ENCODE measurements around the gene ERFE. TPM values are rescaled to one million over a fixed set of nuclear protein-coding genes. Genes with fewer than 3 reads are reported as not detected.

ERFE gene
- total RNA-seq, 4 donors from 2014 or later: 0.35 to 0.94 (median 0.74) TPM; not detected in 1

DNA sequence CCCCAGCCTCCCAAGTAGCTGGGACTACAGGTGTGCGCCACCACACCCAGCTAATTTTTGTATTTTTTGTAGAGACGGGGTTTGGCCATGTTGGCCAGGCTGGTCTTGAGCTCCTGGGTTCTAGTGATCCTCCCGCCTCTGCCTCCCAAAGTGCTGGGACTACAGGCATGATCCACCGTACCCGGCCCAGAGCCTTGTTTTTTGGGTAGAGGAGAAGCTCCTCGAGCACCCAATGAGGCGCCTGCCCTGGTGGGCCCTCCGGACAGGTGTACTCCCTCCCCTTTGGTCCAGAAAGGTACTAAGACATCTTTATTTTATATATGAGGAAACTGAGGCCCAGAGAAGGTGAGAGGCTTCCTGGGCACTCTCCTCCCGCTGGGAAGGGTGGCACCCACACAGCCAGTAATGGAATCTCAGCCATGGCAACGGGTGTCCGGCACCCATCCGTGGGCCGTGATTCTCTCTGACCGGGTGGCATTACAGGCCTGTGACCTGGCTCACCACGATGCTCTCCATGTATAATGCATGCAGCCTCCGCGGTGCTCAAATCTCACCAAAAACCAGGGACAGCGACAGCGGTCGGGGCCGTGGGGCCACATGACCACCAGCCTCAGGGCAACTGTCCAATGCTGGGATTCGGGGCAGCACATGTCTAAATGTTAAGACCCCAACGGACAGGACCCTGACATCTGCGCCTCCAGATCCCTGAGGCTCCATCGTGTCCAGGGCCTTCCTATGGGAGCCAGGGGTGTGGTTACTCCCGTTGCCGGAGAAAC is 37.1 kb upstream of the ERFE start:
- no peaks in the 10 kb centered on the region for H3K36me3 ChIP-seq
- TF ChIP-seq POLR2AphosphoS5 (IDR thresholded peaks at IDR 0.05) (no peak), CTCF (IDR thresholded peaks at IDR 0.05) (no peak), POLR2A (IDR thresholded peaks at IDR 0.05) (no peak), EP300 (IDR thresholded peaks at IDR 0.05) (no peak)
- no peak for ATAC-seq
- no peak overlapping the region for H3K27ac ChIP-seq
- 85% methylated on average over 4 of the region's 27 CpGs; no CpG with 5 or more reads in 1 of the 2 donors for WGBS, 2 donors (ENCODE audit: low coverage in 1 of 2)
- H3K4me3 ChIP-seq: no peak overlapping the region
- H3K4me1 ChIP-seq: peaks cover 0 to under 1% (median 0%) of the 10 kb centered on the region in 3 donors
- H3K9me3 ChIP-seq: no peaks in the 10 kb centered on the region
- H3K27me3 ChIP-seq: peaks cover 12% of the 10 kb centered on the region

DNA sequence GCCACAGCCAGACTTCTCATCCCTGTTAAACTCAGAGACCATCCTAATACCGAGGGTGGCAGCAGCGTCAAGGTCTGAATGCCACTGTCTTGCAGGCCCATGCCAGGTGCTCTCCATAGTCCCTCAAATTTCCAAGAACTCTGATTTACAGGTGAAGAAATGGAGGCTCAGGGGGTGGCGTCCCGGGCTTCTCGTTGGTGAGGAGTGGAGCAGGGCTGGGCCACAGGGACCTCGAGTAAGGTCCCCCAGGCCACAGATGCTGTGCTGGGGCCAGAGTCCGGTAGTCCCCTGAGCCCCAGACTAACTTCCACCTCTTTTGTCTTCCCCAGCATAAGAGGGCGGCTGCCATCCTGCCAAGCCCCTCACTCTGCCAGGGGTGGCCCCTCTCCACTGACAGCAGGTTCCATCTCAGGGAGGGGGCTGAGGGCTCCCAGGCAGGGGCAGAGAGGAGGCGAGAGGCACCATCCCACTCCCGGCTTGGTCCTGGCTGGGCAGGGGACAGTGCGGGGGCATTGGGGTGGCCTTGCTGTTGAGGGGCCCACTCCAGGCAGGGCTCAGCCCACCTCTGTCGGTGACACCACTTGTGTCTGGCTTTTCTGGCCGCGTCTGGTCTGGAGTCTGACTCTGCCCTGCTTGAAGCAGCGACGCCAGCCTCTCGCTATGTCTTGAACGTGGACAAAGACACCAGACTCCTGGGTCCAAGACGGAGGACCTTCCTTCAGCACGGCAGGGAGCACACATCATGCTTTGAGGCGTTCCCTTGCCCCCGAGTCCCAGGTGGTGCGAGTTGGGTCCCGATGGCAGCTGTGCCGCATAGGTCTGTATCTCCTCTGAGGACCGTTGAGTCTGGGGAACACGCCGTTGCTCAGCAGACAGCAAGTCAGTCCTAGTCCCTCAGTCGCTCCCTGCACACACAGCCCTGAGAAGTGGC is 36.2 kb upstream of the ERFE start:
- no peak for TF ChIP-seq CTCF (IDR thresholded peaks at IDR 0.05)
- no peak for TF ChIP-seq EP300 (IDR thresholded peaks at IDR 0.05)
- no peak for TF ChIP-seq POLR2AphosphoS5 (IDR thresholded peaks at IDR 0.05)
- no peak for TF ChIP-seq POLR2A (IDR thresholded peaks at IDR 0.05)
- peaks cover 0 to 9% (median 0%) of the 10 kb centered on the region in 3 donors for H3K4me1 ChIP-seq
- ATAC-seq: no peak

DNA sequence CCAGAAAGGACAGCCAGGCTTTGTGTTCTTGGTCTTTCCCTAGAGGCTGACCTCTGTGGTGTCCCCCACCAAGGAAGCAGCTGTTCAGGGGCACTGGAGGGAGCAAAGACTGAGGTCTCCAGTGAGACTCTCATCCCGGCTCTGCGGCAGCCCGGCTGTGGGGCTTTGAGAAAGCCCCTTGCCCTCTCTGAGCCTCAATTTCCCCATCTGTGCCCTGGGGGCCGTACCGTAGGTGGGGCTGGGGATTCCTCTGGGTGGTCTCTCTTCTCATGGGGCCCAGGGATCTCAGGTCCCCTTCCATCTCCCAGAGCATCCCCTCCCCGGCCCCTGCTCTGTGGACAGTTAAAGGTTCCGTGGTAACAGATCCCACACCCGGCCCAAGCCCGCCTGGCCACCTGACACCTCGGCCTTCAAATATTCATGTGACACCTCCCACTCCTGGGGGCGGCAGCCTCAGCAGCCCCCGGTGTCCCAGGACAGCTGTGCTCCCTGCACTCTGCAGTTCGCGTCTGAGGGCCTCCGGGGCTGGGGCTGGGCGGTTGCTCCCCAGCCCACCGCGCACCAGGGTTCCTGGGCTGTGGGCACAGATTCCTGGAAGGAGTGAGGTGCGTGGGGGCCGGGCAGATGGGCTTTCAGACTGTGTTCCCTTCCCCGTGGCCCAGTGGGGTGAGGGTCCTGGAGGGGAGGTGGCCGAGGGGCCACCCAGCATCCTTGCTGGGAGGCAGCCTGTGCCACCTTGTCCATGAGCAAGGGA is 35.4 kb upstream of the ERFE start:
- TF ChIP-seq POLR2AphosphoS5 (IDR thresholded peaks at IDR 0.05) (no peak), POLR2A (IDR thresholded peaks at IDR 0.05) (no peak), EP300 (IDR thresholded peaks at IDR 0.05) (no peak), CTCF (IDR thresholded peaks at IDR 0.05) (no peak)
- H3K4me1 ChIP-seq: peaks cover 0 to 16% (median 0%) of the 10 kb centered on the region in 3 donors
- no CpG with 5 or more reads among the region's 22 CpGs for WGBS, 2 donors (ENCODE audit: low coverage in 1 of 2)
- H3K27ac ChIP-seq: no peak overlapping the region
- ATAC-seq: no peak
- H3K9me3 ChIP-seq: no peaks in the 10 kb centered on the region
- H3K4me3 ChIP-seq: no peak overlapping the region
- H3K27me3 ChIP-seq: no peaks in the 10 kb centered on the region
- H3K36me3 ChIP-seq: no peaks in the 10 kb centered on the region

More for the DNA sequence above, 36.2 kb upstream of the ERFE start:
- H3K27ac ChIP-seq: no peak overlapping the region
- H3K4me3 ChIP-seq: no peak overlapping the region
- peaks cover 4% of the 10 kb centered on the region for H3K27me3 ChIP-seq
- no peaks in the 10 kb centered on the region for H3K36me3 ChIP-seq
- H3K9me3 ChIP-seq: no peaks in the 10 kb centered on the region
- 89% methylated on average over 7 of the region's 29 CpGs; no CpG with 5 or more reads in 1 of the 2 donors for WGBS, 2 donors (ENCODE audit: low coverage in 1 of 2)

- Histone ChIP-seq H3K27ac (no peak overlapping the region), H3K4me3 (no peak overlapping the region), H3K36me3 (no peaks in the 10 kb centered on the region), H3K9me3 (no peaks in the 10 kb centered on the region), H3K27me3 (no peaks in the 10 kb centered on the region), H3K4me1 (peaks cover 0 to 16% (median 0%) of the 10 kb centered on the region in 3 donors)
- no peak for ATAC-seq
- TF ChIP-seq POLR2A (IDR thresholded peaks at IDR 0.05) (no peak), EP300 (IDR thresholded peaks at IDR 0.05) (no peak), POLR2AphosphoS5 (IDR thresholded peaks at IDR 0.05) (no peak), CTCF (IDR thresholded peaks at IDR 0.05) (no peak)
- WGBS, 2 donors (ENCODE audit: low coverage in 1 of 2): no CpG with 5 or more reads among the region's 14 CpGs
Measured at GRCh38 chr2:238123991-238124470, 34.7 kb upstream of the ERFE start.

Data from gastroesophageal sphincter (tissue), 4 donors.